Raji (cell line): ENCODE measurements around the gene CASP10.

Experiments
- POLR2A ChIP-seq: IDR thresholded peaks from 2 replicates; pipeline ENCODE4 v1.6.1; 2011; ENCODE audit warnings: low read depth, low read length, control low read depth; ENCODE audit not compliant: insufficient read depth

The CASP10 gene

DNA sequence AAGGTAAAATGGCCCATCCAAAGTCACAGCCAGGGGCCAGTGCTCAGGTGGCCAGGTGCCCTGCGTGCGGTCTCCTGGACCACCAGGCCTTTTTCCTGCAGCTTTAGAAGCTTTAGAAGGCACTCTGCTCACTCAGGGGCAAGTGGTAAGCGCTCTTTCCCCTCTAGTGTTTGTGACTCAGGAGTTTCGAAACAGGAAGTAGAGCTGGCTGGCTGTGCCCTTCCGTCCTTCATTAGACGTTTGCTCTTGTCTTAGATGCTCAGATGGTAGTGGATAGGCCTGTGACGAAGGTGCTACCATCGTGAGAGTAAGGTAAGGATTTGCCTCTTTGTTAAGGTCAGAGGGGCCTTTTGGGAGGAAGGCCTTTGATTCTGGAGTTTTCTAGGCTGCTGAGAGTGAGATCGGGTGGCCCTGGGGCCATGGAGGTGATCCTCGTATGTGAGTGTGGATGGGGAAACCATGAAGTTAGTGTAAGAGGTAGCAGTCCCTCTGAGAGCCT is 77.4 kb downstream of the CASP10 start, which contains the start of gene CASP8:
Gene CASP8 (plus strand): TSS at position 235 of the 499 bp plus-strand sequence. CDS start 5,951 bp downstream, outside the sequence.
- TF ChIP-seq POLR2A, result peak; percentile 73

DNA sequence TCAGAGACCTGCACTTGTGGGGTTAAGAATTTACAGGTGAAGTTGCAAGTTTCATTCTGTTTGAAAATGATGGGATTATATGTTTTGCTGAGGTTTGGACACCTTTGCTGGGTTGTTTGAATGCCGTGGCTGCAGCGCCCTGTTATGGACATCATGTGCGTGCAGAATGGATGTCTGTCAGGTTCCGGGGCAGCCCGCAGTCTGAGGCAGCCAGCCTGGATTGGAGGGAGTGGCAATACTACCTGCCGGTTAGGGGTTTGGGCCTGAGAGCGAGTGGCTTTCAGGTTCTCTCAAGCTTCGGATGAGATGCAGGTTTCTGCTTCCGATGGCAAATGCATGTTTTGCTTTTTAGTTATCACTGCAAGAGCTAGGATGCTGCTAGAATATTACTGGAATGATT is 78.5 kb downstream of the CASP10 start:
- no peak for TF ChIP-seq POLR2A

DNA sequence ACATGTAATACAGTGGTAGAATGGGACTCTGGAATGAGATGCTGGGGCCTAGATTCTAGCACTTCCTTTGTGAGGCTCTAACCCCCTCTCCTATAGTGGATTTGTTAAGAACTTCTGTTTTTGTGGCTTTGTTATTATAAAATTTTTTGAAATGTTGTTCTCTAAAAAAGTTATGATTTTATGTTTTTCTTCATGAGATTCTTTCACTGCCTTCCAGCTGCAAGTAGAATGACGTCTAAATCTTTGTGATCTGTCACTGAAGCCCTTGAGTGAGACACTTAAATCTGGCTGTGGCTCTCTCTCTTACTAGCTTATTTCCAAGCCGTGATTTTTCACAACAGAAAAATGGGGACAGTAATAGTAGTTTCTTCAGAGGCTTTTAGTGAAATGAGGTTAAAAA is 79.0 kb downstream of the CASP10 start:
- TF ChIP-seq POLR2A, result no peak

DNA sequence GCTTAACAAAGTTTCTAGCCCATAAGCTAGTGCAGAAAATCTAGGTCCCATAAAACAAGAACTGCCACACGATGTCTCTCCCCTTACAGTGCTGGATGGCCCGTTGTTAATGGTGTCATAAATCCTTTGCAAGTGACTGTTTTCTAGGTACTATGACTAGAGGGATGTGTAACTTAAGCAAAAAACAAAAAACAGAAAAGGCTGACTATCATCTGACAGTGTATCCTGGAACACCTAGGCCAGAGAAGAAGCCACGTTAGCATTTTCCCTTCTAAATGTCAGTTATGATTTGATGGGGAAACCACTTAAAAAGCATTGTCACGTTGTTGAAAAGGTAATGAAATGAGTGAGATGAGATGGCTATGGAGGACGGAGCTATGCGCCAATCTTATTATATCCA is 79.8 kb downstream of the CASP10 start:
- no peak for TF ChIP-seq POLR2A

DNA sequence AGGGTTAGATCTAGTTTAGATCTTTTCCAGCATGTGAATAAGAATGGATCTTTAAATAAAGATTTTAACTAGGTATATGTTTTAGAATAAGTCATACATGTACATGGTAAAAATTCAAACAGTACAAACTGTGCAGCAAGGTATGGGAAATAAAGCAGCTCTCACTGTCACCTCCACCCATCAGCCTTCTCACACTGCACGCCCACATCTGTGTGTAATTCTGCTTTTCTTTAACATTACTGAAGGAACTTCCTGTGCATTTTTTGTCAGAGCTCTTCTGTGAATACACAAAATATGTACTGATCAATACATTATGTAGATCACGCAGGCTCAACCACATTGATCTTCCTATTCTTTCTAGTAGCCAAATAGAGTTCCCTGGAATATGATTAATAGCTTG is 80.8 kb downstream of the CASP10 start:
- no peak for TF ChIP-seq POLR2A

DNA sequence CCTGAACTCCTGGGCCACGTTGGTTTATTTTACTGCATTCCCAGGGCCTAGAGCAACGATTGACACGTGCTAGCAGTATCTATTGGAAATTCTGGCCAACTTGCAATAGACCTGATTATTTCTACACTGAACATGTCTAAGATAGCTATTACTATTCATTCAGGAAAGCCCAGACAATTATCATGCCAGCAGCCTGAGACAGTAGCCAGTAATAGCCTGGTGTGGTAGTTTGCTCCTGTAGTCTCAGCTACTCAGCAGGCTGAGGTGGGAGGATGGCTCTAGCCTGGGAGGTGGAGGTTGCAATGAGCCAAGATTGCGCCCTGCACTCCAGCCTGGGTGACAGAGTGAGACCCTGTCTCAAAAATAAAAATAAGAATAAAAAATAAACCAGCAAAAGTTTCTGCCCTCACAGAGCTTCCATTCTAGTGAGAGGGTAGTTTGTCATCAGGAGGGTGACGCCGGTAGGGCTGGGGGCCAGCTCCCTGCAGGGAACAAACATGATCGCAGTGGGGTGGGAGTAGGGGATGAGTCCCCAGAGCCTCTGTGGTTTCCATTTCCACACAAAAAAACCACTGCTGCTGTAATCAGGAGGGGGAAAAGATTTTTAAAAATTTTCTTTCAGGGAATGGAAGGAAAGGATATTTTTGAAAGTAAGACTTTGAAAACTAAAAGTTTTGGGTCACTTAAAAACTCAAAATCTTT is 81.7 kb downstream of the CASP10 start:
- no peak for TF ChIP-seq POLR2A

DNA sequence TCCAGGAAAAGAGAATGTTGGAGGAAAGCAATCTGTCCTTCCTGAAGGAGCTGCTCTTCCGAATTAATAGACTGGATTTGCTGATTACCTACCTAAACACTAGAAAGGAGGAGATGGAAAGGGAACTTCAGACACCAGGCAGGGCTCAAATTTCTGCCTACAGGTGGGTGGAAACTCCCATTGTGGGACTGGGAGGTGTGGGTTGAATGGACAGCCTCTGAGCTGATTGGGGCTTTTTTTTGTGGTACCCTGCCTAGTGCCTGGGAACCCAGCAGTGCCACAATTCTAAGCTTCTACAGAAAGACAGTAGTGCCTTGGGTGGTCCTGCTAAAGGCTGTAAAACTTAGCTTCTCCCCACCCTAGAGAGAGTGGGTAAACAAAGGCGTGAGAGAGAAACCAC is 83.7 kb downstream of the CASP10 start:
- no peak for TF ChIP-seq POLR2A

DNA sequence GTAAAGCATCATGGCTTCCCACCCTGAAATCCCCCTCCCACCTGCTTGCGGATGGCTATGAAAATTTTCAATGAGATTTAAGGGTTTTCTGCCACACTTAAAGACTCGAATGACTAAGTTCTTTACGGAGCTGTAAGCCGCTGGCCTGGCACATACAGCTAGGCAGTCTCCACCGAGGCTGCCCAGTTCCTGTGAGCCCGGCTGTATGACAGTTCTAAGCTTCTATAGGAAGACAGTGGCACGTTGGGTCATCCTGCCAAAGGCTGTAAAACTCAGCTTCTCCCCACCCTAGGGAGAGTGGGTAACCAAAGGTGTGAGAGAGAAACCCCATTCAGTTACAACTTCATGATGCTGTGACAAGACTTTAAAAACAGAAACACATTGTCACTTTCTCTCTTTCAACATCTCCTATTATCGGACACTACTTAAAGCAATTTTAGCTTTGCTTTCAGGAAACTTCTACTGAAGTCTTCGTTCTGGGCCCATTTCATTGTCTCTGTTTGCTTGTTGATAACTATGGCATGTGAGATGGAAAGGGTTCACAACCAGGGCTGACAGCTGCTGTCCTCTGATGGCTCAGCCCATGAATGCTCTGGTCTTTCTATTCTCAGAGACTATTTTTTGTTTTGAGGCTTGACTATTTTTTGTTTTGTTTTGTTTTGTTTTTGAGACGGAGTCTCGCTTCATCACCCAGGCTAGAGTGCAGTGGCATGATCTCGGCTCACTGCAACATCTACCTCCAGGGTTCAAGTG is 84.5 kb downstream of the CASP10 start:
- TF ChIP-seq POLR2A, result no peak

DNA sequence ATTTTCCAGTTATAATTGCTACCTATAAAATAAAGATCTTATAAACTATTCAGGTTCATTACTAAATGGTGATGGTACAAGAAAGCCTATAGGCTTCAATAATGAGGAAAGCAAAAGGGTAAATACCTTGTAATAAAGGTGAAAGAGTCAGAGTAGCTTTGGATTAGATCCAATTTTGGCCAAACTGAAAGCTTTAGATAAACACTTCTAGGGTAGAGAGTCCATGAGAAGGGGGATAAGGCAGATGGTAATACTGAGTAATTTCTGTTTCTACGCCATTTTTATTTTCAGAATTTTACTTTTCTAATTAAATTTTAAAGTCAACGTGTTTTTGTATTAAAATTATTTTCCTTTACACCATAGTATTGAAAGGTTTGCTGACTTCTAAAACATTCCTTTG is 86.8 kb downstream of the CASP10 start:
- TF ChIP-seq POLR2A, result no peak

DNA sequence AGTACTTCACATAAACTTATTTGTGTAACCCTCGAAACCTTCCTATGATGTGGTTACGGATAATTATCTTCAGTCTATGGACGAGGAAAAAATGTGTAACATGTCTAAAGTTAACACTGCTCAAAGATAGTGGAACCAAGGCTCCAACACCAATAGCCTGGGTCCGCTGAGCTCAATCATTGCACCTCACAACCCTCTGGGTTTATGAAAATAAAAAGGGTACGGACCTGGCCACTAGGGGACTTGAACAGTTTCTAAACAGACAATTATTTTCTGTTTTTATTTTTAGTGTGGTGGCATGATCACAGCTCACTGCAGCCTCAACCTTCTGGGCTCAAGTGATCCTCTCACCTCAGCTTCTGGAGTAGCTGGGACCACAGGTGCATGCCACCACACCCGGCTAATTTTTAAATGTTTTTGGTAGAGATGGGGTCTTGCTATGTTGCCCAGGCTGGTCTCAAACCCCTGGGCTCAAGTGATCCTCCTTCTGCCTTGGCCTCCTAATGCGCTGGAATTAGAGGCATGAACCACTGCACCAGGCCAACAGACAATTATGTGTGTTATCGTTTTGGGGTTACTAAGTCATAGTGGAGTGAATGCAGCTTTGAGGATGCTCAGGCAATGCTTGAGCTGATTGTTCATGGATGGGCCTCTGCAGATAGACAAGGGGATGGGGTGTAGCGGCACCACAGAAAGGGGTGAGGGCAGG is 87.5 kb downstream of the CASP10 start:
- TF ChIP-seq POLR2A, result no peak

DNA sequence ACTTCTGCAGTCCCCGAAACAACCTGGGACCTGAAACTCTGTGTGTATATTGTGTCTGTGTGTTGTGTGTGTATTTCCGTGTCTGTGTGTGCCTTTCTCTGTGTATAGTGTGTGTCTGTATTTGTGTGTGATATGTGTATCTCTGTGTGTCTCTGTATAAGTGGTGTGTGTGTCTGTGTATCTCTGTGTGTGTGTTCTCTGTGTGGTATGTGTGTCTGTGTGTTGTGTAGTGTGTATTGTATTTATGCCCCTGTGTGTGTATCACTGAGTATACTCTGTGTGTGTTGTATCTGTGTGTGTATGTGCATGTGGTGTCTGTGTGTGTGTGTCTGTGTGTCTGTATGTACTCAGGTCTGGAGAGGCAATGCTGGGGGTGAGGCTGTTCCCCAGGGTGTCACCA is 89.0 kb downstream of the CASP10 start:
- TF ChIP-seq POLR2A, result no peak

DNA sequence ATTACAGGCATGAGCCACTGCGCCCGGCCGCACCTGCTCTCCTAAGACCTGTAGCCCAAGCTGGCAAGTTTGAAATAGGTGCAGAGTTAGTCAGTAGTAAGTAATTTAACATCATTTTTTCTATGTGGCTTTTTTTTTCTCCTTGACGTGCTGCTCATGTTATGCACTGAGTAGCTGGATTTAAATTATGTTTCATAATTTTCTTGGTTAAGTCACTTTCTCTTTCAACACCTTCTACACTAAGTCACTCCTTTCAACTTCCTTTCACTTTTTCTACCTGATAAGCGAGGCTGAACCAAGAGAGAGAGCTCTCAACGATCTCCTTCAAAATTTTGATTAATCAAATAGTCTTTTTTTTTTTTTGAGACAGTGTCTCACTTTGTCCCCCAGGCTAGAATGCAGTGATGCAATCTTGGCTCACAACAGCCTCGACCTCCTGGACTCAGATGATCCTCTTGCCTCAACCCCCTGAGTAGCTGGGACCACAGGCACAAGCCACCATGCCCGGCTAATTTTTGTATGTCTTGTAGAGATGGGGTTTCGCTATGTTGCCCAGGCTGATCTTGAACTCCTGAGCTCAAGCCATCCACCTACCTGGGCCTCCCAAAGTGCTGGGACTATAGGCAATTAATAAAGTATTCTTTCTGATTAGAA is 90.5 kb downstream of the CASP10 start:
- TF ChIP-seq POLR2A, result no peak

DNA sequence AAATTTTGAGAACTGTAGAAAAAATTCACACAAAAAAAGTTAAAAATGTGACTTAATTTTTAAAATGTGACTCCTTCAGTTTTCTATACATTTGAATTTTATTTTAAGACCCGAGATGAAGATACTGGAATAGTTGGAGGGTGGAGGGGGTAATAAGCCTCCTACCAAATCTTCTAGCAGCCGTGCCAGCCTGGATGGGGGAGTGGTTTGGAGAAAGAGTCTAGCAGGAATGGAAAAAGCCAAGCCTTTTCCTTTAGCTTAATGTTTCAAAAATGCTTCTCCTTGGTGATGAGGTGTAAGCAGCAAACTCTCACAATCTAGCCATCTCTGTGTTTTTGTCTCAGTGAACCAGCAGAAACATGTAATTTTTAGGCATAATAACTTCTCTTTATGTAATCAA is 92.1 kb downstream of the CASP10 start:
- no peak for TF ChIP-seq POLR2A

DNA sequence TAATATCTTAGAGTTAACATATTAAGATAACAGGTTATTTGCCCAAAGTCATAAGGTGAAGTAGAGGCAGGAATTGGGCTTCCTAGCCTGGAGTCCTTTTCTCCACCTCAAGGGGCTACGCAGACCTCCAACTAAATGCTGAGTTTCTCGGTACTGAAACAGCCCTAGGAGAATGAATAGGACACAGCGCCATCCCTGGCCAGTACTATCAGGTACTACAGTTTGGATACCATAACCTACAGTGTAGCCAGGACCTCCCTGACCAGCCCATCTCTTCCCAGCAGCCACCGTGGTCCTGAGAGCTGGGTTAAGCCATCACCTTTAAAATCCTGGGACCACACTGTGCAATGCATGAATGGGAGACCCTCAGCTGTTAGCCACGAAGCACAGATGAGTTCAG is 93.0 kb downstream of the CASP10 start:
- no peak for TF ChIP-seq POLR2A

DNA sequence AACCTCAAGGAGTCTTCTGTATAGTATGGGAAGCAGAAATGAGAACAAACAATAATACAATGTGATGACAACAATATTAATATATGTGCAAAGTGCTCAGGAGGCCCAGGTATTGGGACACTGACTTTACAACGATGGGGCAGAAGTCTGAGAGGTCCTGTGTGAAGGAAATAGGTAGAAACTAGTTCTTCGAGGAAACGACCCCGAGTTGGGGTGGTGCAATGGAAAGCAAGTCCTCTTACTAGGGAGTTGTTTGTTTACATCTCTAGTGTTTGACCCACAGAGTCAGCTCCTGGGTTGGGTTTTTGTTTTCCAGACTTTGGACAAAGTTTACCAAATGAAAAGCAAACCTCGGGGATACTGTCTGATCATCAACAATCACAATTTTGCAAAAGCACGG is 93.6 kb downstream of the CASP10 start:
- TF ChIP-seq POLR2A, result no peak
